Inflammatory macrophage treated with lipopolysaccharide for 1 hour (primary cell): ENCODE measurements around the gene PFKFB1.
A peak's percentile ranks its signal among the peaks of the same experiment; 100 is the strongest.

Experiments used
- DNase-seq, 2 donors: peaks; one replicate each; pipeline ENCODE4 v3.0.0-alpha.2; 2020 to 2022

PFKFB1 gene

GRCh38 chrX:54994099-54994498 lies at the start of gene PFKFB1:
Gene PFKFB1, minus strand, starts transcription at chrX:54994188. Its CDS starts 181 bp downstream, at chrX:54994007.
- DNase-seq = no peak

GRCh38 chrX:55041514-55041913 lies 47.5 kb upstream of the PFKFB1 start:
- no peak for DNase-seq

DNA sequence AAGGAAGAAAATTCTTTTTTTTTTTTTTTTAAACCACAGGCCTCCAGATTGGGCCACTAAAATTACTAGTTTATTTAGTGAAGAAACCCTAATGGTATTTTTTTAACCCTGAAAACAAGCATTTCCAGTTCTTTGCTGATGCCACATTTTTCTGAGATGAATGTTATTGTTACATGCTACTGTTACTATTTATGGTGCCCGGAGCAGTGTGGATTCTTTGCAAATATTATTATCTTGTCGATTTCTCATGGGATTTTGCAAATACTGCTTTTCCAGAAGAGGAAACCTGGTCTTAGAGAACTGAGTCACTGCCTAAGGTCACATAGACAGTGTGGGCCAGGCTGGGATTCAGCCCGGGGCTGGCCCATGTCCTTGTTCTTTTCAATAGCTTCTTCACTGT lies 45.5 kb upstream of the PFKFB1 start:
- no peak for DNase-seq

DNA sequence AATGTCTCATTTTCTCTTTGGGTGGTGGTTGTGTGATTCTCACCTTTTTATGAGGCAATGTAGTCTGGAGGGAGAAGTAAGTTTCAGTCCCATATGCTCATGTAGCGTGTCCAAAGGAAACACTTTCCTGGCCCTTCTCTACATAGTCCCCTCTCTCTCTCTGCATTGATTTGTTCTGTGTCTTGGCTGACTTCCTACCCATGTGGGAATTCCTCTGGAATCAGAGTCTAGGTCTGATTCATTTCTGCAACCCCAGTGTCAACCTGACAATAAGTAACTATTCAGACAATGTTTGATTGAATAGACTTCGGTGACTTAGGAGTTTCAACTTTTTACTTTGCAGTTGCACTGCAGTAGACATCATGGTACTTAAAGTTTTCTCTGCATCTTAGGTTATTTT lies 39.4 kb upstream of the PFKFB1 start:
- no peak for DNase-seq

GRCh38 chrX:55030271-55031205 lies 36.5 kb upstream of the PFKFB1 start, which contains the start of gene ALAS2:
Gene ALAS2, minus strand, starts transcription at chrX:55030977. Its CDS starts 4,977 bp downstream, at chrX:55026000.
- DNase-seq = no peak

GRCh38 chrX:55029291-55029690 lies 35.3 kb upstream of the PFKFB1 start:
- DNase-seq = no peak

- DNase-seq = no peak
Measured at GRCh38 chrX:55028611-55029010, 34.6 kb upstream of the PFKFB1 start.

DNA sequence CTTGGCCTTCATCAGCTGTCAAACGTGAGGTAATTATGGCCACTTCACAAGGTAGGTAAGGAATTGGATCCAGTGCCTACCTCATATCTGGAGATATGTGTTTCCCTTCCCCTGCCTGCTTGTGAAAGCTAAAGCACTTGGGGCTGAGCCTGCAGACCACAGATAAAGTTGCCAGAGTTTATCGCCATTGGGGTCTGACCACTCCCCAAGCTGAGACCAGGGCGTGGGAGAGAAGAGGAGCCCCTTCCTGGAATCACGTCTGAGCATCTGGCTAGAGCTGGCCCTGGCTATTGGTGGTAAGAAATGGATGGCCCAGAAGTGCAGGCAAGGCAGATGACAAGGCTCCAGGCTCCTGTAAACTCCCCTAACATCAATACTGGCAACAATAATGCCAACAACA lies 34.1 kb upstream of the PFKFB1 start:
- DNase-seq = no peak

DNA sequence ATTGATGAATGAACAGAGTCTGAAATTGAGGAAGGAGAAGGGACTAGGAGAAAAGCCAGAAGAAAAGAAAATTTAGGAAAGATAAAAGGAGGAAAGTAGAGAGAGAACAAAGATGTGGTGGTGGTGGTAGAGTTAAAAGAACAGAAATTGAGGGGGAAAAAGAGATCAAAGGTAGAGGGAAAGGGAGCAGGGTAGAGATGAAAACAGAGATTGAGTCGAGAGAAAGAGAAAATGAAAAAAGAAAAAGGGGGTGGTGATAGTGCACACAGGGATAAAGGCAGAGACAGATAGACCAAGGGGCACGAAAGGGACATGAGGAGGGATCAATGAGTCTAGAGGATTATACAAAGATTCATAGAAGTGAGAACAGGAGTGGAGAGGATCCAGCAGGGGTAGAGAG lies 32.9 kb upstream of the PFKFB1 start:
- DNase-seq = no peak

- no peak for DNase-seq
Measured at GRCh38 chrX:55026143-55026542, 32.2 kb upstream of the PFKFB1 start.

GRCh38 chrX:55014897-55015299 lies 20.9 kb upstream of the PFKFB1 start:
- DNase-seq = no peak

GRCh38 chrX:55011294-55011693 lies 17.3 kb upstream of the PFKFB1 start:
- DNase-seq = no peak

GRCh38 chrX:55008571-55009358 lies 14.8 kb upstream of the PFKFB1 start:
- peak; percentile 25 to 47 for DNase-seq

- DNase-seq = no peak
Measured at GRCh38 chrX:55007656-55008055, 13.7 kb upstream of the PFKFB1 start.

- DNase-seq = no peak
Measured at GRCh38 chrX:55006827-55007621, 13.0 kb upstream of the PFKFB1 start.

- peak in 1 of 2 donors; percentile 17 for DNase-seq
Measured at GRCh38 chrX:55005256-55005655, 11.3 kb upstream of the PFKFB1 start.

DNA sequence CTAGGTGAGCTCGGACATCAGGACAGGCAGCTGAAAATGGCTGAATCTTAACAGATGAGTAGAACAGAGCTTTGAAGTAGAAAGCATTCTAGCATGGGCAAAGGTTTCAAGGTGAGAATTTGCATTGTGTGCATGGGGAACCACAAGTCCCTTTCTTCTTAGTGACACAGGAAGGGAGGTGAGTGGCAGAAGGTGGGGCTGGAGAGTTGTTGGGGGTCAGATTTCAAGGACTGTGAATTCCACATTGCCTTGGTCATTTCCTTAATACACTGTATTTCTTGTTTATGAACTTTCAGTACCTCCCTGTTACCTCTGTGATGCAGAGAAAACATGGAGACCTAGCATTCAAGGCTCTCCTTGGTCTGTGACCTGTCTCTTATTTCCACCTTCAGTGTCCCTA lies 10.2 kb upstream of the PFKFB1 start:
- DNase-seq = no peak

DNA sequence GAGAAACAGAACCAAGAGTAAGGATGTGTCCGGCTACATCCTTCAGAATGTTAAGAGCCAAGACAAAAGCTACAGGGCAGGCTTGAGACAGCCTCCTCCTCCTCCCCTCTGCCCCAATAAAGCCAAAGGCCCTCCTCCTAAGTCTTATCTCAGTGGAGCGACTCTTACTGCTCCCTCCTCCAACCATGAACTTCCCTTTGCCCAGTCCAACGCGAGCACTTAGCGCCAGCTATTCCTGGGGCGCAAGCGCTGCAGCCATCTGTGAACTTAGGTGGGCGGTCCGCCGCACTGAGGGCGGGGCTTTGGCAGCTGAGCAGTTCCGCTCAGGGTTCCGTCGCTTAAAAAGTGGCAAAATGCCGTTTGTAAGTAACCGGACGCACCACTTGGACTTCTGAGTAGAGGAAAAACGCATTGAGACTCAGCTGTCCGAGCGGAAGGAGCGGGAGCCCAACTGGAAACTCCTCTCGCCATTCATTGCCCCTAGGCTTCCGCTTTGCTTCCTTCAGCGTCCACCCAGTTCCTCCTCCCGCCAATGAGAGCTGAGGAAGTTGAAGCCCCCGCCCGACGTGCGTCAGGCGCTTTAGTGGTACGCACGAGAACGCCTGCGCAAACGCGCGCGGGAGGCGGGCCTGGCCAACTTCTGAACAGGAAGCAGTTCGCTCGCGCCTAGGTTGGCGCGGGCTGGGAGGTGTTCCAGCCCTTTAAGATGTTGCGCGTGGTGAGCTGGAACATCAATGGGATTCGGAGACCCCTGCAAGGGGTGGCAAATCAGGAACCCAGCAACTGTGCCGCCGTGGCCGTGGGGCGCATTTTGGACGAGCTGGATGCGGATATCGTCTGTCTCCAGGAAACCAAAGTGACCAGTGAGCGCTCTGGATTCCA lies 6.0 kb upstream of the PFKFB1 start, which contains the start of gene APEX2:
Gene APEX2, plus strand, starts transcription at position 647 of the 882 bp plus-strand sequence. Its CDS starts 60 bp downstream, at position 707.
- peak; percentile 82 to 90 for DNase-seq

DNA sequence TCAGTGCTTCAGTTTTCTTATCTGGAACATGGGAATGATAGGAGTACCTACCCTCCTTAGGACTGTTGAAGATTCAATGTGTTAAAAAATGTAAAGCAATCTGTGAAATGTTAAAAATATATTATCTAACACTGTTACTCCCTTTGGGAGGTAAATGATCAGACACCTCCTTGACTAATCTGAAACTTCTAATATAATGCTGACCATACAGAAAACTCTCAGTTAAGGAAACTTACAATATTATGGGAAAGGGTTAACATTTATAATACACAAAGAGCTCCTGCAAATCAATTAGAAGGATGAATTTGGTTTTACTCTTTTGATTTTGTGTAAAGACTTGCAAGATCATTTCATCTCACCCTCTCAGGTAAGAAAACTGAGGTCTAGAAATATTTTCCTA lies 1.6 kb upstream of the PFKFB1 start:
- no peak for DNase-seq

DNA sequence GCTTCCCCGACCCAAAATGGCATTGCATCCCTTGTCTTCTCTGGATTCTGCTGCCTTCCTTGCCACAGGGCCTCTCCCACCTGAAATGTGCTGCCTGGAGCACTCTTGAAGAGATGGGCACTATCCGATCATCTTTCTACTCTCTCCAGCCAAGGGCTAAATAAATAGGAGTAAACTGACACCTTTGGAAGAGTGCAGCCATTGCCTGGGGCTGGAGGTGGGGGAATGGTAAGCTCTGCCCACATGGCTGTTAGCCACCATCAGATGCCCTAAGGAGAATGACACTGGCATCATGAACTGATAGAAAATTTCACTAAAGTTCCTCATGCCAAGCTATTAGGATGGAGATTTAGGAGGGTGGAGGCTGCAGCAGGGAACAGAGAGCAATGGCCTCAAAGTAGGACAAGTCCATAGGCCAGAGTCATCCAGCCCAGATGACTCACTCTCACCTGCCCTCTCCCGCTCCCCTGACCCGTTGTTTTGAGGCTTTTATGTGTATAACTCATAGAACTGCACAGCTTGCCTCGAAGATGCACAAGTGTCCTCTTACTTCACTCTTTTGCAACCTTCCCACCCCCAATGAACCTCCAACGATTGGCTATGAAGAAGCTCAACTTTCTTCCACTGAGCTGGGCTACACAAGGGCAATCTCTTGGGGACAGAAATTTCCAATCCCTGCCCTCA lies 822 bp upstream of the PFKFB1 start:
- peak; percentile 60 to 84 for DNase-seq
